ENCODE results near the gene ZNF561. TPM values are rescaled to one million over a fixed set of nuclear protein-coding genes. Genes with fewer than 3 reads are reported as not detected.

The ZNF561 gene
- polyA plus RNA-seq, 3 donors: 11.0 to 14.3 (median 12.5) TPM

DNA sequence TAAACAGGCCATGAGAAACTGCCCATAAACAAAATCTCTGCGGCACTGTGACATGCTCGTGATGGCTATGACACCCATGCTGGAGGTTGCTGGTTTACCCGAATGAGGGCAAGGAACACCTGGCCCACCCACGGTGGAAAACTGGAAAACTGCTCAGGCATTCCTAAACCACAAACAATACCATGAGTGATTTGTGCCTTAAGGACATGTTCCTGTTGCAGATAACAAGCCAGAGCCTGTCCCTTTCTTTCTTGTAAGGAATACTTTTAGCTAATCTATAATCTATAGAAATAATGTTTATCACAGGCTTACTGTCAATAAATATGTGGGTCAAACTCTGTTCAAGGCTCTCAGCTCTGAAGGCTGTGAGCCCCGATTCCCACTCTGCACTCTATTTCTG lies 12.1 kb downstream of the ZNF561 start:
- TF ChIP-seq, protein P1, sequence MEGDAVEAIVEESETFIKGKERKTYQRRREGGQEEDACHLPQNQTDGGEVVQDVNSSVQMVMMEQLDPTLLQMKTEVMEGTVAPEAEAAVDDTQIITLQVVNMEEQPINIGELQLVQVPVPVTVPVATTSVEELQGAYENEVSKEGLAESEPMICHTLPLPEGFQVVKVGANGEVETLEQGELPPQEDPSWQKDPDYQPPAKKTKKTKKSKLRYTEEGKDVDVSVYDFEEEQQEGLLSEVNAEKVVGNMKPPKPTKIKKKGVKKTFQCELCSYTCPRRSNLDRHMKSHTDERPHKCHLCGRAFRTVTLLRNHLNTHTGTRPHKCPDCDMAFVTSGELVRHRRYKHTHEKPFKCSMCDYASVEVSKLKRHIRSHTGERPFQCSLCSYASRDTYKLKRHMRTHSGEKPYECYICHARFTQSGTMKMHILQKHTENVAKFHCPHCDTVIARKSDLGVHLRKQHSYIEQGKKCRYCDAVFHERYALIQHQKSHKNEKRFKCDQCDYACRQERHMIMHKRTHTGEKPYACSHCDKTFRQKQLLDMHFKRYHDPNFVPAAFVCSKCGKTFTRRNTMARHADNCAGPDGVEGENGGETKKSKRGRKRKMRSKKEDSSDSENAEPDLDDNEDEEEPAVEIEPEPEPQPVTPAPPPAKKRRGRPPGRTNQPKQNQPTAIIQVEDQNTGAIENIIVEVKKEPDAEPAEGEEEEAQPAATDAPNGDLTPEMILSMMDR (IDR thresholded peaks at IDR 0.05): no peak
- Histone ChIP-seq H3K9ac (ENCODE audit: insufficient read depth, low read length, poor library complexity, severe bottlenecking) (no peak overlapping the region), H4K20me1 (ENCODE audit: insufficient read depth, low read length) (no peaks in the 10 kb centered on the region), H3K4me1 (ENCODE audit: control insufficient read depth in 1 of 2, insufficient read depth in 2 of 2, low read length in 2 of 2) (no peaks in the 10 kb centered on the region), H3K36me3 (replicated peaks in 1 of 2; ENCODE audit: control insufficient read depth in 1 of 2, insufficient read depth in 2 of 2, low read length in 2 of 2) (peaks cover 39 to 53% of the 10 kb centered on the region in 2 donors), H3K79me2 (ENCODE audit: insufficient read depth, low read length) (no peaks in the 10 kb centered on the region), H3K4me3 (replicated peaks in 1 of 3; ENCODE audit: low read depth in 2 of 3, low read length in 3 of 3) (no peak overlapping the region), H2AFZ (ENCODE audit: insufficient read depth, low read depth, low read length, poor library complexity, severe bottlenecking) (no peak overlapping the region), H3K27ac (ENCODE audit: low read depth in 1 of 2, low read length in 2 of 2) (no peak overlapping the region), H3K27me3 (ENCODE audit: control insufficient read depth in 2 of 2, insufficient read depth in 2 of 2, low read length in 2 of 2) (no peaks in the 10 kb centered on the region), H3K9me3 (replicated peaks in 1 of 2; ENCODE audit: control insufficient read depth in 1 of 2, insufficient read depth in 1 of 2, low read length in 2 of 2) (peaks cover 57 to 58% of the 10 kb centered on the region in 2 donors), H3K4me2 (replicated peaks; ENCODE audit: extremely low read depth, low read length, poor library complexity, severe bottlenecking) (no peak overlapping the region)
- Mint-ChIP-seq H3K4me1 (no peaks in the 10 kb centered on the region), H3K27me3 (ENCODE audit: low read depth in 3 of 3) (peaks cover 0 to 1% (median 0%) of the 10 kb centered on the region in 3 donors), H3K4me3 (no peak overlapping the region), H3K36me3 (peaks cover 47 to 49% of the 10 kb centered on the region in 2 donors), H3K9me3 (peaks cover 52 to 87% (median 79%) of the 10 kb centered on the region in 7 donors), H3K27ac (peak overlapping the region in 1 of 7 donors; percentile 78)
- WGBS (ENCODE audit: insufficient coverage): no CpG with 5 or more reads among the region's 5 CpGs
- DNase-seq: no peak
- intact Hi-C loops (cut with micrococcal nuclease): no loop called here

DNA sequence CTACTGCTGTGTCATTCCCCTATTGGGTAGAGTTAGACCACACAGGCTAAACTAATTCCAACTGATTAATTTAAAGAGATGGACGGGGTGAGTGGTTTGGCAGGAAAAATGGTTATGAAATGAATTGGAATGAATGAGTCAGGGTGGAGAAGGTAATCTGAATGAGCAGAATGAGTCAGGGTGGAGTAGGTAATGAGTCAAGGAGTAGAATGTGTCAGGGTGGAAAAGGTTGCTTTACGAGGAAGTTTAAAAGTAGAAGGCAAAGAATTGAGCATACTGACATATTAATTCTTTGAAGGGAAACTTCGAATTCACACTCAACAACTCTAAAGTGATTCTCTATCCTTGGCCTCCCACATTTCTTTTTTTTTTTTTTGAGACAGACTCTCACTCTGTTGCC lies 24.0 kb downstream of the ZNF561 start:
- Histone ChIP-seq H3K4me1 (ENCODE audit: control insufficient read depth in 1 of 2, insufficient read depth in 2 of 2, low read length in 2 of 2) (no peaks in the 10 kb centered on the region), H3K79me2 (ENCODE audit: insufficient read depth, low read length) (no peaks in the 10 kb centered on the region), H3K27me3 (ENCODE audit: control insufficient read depth in 2 of 2, insufficient read depth in 2 of 2, low read length in 2 of 2) (no peaks in the 10 kb centered on the region), H4K20me1 (ENCODE audit: insufficient read depth, low read length) (no peaks in the 10 kb centered on the region), H3K27ac (ENCODE audit: low read depth in 1 of 2, low read length in 2 of 2) (no peak overlapping the region), H3K36me3 (replicated peaks in 1 of 2; ENCODE audit: control insufficient read depth in 1 of 2, insufficient read depth in 2 of 2, low read length in 2 of 2) (no peaks in the 10 kb centered on the region), H3K9ac (ENCODE audit: insufficient read depth, low read length, poor library complexity, severe bottlenecking) (no peak overlapping the region), H3K4me2 (replicated peaks; ENCODE audit: extremely low read depth, low read length, poor library complexity, severe bottlenecking) (no peak overlapping the region), H2AFZ (ENCODE audit: insufficient read depth, low read depth, low read length, poor library complexity, severe bottlenecking) (no peak overlapping the region), H3K9me3 (replicated peaks in 1 of 2; ENCODE audit: control insufficient read depth in 1 of 2, insufficient read depth in 1 of 2, low read length in 2 of 2) (peaks cover 24 to 35% of the 10 kb centered on the region in 2 donors), H3K4me3 (replicated peaks in 1 of 3; ENCODE audit: low read depth in 2 of 3, low read length in 3 of 3) (no peak overlapping the region)
- TF ChIP-seq, protein P1 (IDR thresholded peaks at IDR 0.05): no peak
- H3K27ac Mint-ChIP-seq: no peak overlapping the region
- WGBS (ENCODE audit: insufficient coverage): 100% methylated on average over 1 of the region's 3 CpGs
- H3K4me3 Mint-ChIP-seq: no peak overlapping the region
- no peak for DNase-seq
- no peaks in the 10 kb centered on the region for H3K36me3 Mint-ChIP-seq
- H3K27me3 Mint-ChIP-seq (ENCODE audit: low read depth in 3 of 3): peaks cover 2 to 11% (median 6%) of the 10 kb centered on the region in 3 donors
- peaks cover 17 to 55% (median 50%) of the 10 kb centered on the region in 7 donors for H3K9me3 Mint-ChIP-seq
- intact Hi-C loops (cut with micrococcal nuclease): no loop called here
- H3K4me1 Mint-ChIP-seq: no peaks in the 10 kb centered on the region

All from CD14-positive monocyte (primary cell).